ENCODE measurements around the gene CD82.

DNA sequence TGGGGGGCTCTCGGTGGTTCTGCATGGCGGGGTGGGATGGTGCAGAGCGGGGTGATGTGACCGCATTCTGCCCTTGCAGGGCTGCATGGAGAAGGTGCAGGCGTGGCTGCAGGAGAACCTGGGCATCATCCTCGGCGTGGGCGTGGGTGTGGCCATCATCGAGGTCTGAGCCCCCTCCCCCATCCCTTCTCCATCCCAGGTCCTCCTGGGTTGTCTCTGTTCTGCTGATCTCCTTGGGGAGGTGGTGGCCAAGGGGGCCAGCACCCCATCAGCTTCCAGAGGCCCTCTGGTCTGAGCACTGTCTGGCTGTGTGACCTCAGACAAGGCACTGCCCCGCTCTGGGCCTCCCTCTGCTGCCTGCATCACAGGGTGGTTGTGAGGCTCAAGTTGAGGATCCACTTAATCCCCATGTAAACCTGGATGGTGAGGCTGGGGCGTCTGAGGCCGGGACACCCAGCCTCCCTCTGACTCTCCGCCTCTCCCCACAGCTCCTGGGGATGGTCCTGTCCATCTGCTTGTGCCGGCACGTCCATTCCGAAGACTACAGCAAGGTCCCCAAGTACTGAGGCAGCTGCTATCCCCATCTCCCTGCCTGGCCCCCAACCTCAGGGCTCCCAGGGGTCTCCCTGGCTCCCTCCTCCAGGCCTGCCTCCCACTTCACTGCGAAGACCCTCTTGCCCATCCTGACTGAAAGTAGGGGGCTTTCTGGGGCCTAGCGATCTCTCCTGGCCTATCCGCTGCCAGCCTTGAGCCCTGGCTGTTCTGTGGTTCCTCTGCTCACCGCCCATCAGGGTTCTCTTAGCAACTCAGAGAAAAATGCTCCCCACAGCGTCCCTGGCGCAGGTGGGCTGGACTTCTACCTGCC is 53.3 kb downstream of the CD82 start:
- no peak for TF ChIP-seq POLR2A (IDR thresholded peaks at IDR 0.05)
- TF ChIP-seq, protein P1, sequence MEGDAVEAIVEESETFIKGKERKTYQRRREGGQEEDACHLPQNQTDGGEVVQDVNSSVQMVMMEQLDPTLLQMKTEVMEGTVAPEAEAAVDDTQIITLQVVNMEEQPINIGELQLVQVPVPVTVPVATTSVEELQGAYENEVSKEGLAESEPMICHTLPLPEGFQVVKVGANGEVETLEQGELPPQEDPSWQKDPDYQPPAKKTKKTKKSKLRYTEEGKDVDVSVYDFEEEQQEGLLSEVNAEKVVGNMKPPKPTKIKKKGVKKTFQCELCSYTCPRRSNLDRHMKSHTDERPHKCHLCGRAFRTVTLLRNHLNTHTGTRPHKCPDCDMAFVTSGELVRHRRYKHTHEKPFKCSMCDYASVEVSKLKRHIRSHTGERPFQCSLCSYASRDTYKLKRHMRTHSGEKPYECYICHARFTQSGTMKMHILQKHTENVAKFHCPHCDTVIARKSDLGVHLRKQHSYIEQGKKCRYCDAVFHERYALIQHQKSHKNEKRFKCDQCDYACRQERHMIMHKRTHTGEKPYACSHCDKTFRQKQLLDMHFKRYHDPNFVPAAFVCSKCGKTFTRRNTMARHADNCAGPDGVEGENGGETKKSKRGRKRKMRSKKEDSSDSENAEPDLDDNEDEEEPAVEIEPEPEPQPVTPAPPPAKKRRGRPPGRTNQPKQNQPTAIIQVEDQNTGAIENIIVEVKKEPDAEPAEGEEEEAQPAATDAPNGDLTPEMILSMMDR (IDR thresholded peaks at IDR 0.05): no peak
